Vagina (tissue), 2 donors: ENCODE results near the gene MARK3.

Experiments
- POLR2AphosphoS5 ChIP-seq, 2 donors: sonication (generic); formaldehyde crosslinking; IDR thresholded peaks; one replicate each; pipeline ENCODE4 v1.9.0; 2017; ENCODE audit warnings: antibody characterized with exemption in 2 of 2, mild to moderate bottlenecking in 2 of 2, low read depth in 1 of 2; ENCODE audit not compliant: insufficient read depth in 1 of 2
- TF ChIP-seq, protein P1 (sequence below), 3 experiments: fragments of 450-650 bp in 2 of 3; fragments of 200-600 bp in 1 of 3; sonication (generic) in 1 of 3; IDR thresholded peaks; one replicate each; pipeline ENCODE4 v1.5.1; 2017 to 2019; ENCODE audit warnings: antibody characterized with exemption in 3 of 3, mild to moderate bottlenecking in 2 of 3, moderate library complexity in 2 of 3

DNA sequence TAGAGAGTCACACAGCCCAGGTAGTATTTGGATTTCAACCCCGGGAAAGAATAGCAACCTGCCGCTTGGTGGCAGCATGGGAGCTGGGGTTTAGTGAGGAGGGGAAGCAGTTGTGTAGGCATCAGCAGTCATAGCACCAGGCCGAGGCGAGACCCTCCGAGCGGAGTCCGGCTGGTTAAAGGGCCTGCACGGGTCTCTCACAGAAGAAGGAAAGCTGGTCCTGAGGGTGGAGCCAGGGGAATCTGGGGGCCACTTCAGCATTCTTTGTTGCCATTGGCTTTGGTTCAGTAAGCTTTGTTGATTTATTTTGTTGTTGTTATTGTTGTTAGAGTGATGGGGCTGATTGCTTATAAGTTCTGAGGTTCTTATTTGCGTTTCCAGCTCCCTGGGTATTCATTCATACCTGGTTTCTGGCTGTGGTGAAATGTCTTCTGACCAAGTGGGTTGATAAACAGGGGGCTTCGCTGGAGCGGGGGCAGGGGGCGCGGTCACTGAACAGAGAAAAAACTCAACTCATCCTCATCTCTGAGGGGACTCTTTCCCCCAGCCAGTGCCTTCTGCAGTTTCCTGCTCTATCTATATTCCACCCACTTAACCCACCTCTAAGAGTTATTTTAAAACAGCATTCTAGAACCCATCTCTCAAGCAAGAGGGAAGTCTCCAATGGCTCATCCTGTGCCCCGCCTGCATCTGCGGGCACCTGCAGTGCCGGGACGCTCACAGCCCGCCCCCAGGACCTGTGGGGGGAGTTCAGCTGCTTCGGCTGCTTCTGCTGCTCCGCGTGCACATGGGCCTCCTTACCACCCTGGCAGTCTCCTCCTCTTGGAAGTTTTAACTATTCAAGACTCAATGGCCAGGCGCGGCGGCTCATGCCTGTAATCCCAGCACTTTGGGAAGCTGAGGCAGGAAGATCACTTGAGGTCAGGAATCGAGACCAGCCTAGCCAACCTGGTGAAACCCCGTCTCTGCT lies 125.8 kb downstream of the MARK3 start:
- no peak for TF ChIP-seq POLR2AphosphoS5 (IDR thresholded peaks at IDR 0.05; ENCODE audit: insufficient read depth in 1 of 2, low read depth in 1 of 2)
- TF ChIP-seq, protein P1, sequence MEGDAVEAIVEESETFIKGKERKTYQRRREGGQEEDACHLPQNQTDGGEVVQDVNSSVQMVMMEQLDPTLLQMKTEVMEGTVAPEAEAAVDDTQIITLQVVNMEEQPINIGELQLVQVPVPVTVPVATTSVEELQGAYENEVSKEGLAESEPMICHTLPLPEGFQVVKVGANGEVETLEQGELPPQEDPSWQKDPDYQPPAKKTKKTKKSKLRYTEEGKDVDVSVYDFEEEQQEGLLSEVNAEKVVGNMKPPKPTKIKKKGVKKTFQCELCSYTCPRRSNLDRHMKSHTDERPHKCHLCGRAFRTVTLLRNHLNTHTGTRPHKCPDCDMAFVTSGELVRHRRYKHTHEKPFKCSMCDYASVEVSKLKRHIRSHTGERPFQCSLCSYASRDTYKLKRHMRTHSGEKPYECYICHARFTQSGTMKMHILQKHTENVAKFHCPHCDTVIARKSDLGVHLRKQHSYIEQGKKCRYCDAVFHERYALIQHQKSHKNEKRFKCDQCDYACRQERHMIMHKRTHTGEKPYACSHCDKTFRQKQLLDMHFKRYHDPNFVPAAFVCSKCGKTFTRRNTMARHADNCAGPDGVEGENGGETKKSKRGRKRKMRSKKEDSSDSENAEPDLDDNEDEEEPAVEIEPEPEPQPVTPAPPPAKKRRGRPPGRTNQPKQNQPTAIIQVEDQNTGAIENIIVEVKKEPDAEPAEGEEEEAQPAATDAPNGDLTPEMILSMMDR (IDR thresholded peaks at IDR 0.05) = no peak
